22Rv1 (cell line): ENCODE results near the gene ZNF549.
"Not testable (repeated sequence)": the region's sequence is repeated elsewhere in the genome, so short reads cannot be mapped to it uniquely, and the experiment has no call there.

Source experiments
- ZFX ChIP-seq: fragments of 450-650 bp; IDR thresholded peaks from 2 replicates; pipeline ENCODE4 v1.6.1; 2017; ENCODE audit warnings: antibody characterized with exemption, borderline replicate concordance
- TF ChIP-seq, protein P1 (sequence below): fragments of 450-650 bp; IDR thresholded peaks from 2 replicates; pipeline ENCODE4 v1.5.1; 2017; ENCODE audit warnings: mild to moderate bottlenecking

DNA sequence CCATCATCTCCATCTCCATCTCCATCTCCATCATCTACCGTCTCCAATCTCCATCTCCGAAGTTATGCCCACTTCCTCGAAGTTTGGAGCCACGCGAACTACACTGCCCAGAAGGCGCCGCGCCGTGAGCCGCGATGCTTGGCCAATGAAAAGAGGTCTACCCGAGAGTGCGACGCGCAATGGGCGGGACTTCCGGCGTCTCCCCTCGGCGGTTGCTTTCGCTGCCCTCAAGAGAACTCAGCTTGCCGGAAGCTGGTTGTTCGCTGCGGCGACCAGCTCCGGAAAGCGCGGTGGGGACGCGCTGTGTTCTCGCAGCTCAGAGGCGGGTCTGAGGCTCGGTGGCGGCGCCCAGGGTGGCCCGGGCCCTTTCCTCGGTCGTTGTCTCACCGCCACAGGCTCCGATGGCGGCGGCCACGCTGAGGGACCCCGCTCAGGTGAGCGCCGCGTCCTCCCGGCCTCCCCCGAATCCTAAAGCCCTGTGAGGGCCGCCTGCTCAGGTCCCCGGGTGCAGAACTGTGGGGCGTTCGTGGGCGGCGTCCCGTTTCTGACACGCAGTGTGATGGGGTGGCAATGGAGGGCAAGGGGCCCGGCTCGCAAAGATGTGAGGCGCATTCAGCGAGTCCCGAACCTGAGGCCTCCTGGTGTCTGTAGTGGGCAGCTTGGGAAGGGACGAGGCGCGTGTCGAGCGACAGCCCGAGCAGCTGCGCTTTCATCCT is 27.3 kb upstream of the ZNF549 start, which contains the start of gene ZNF773:
- TF ChIP-seq, protein P1, sequence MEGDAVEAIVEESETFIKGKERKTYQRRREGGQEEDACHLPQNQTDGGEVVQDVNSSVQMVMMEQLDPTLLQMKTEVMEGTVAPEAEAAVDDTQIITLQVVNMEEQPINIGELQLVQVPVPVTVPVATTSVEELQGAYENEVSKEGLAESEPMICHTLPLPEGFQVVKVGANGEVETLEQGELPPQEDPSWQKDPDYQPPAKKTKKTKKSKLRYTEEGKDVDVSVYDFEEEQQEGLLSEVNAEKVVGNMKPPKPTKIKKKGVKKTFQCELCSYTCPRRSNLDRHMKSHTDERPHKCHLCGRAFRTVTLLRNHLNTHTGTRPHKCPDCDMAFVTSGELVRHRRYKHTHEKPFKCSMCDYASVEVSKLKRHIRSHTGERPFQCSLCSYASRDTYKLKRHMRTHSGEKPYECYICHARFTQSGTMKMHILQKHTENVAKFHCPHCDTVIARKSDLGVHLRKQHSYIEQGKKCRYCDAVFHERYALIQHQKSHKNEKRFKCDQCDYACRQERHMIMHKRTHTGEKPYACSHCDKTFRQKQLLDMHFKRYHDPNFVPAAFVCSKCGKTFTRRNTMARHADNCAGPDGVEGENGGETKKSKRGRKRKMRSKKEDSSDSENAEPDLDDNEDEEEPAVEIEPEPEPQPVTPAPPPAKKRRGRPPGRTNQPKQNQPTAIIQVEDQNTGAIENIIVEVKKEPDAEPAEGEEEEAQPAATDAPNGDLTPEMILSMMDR, result not testable (repeated sequence)
- TF ChIP-seq ZFX, result not testable (repeated sequence)
